ENCODE results near the gene FGFRL1. TPM values are rescaled to one million over a fixed set of nuclear protein-coding genes. Genes with fewer than 3 reads are reported as not detected.

Gene FGFRL1
- total and polyA plus RNA-seq, 2 of the 13 experiments (the other 11 are each of a cell fraction or from before 2014, with no cell fraction given), result 19.1 to 30.6 TPM

- H2AFZ ChIP-seq (ENCODE audit: low read length), result no peak overlapping the region
- H3K4me3 ChIP-seq (replicated peaks in 1 of 3; ENCODE audit: insufficient read depth in 1 of 3, low read depth in 2 of 3, low read length in 3 of 3), result no peak overlapping the region
- no peak overlapping the region for H3K4me2 ChIP-seq (ENCODE audit: low read depth, low read length)
- no peak for FAIRE-seq
- no peaks in the 10 kb centered on the region for H3K4me1 ChIP-seq (ENCODE audit: insufficient read depth, low read length)
- BruUV-seq (replicated peaks), result no TSS peak
- H3K27ac ChIP-seq (ENCODE audit: extremely low read length, insufficient read depth, low read length), result no peak overlapping the region
- TF ChIP-seq DNMT1 (CRISPR knock-in tag; IDR thresholded peaks at IDR 0.05) (no peak), NR1H2 (CRISPR knock-in tag; IDR thresholded peaks at IDR 0.05; ENCODE audit: borderline replicate concordance, low read depth) (no peak), DPF2 (CRISPR knock-in tag; IDR thresholded peaks at IDR 0.05; ENCODE audit: borderline replicate concordance, low read depth) (no peak), ZNF143 (CRISPR knock-in tag; IDR thresholded peaks at IDR 0.05) (no peak), PRDM10 (CRISPR knock-in tag; IDR thresholded peaks at IDR 0.05; ENCODE audit: low read depth) (no peak), NFE2L1 (CRISPR knock-in tag; IDR thresholded peaks at IDR 0.05; ENCODE audit: borderline replicate concordance) (no peak), PHF21A (CRISPR knock-in tag; IDR thresholded peaks at IDR 0.05) (no peak), ZBTB8A (CRISPR knock-in tag; IDR thresholded peaks at IDR 0.05; ENCODE audit: borderline replicate concordance, low read depth) (no peak), ZFP41 (CRISPR knock-in tag; IDR thresholded peaks at IDR 0.05; ENCODE audit: borderline replicate concordance) (no peak)
- DNase-seq (ENCODE audit: low spot score), result no peak
- no peaks in the 10 kb centered on the region for H3K27me3 ChIP-seq (ENCODE audit: control insufficient read depth in 1 of 2, insufficient read depth in 2 of 2, low read length in 2 of 2)
- H4K20me1 ChIP-seq (ENCODE audit: insufficient read depth, low read length), result no peaks in the 10 kb centered on the region
- 0 out of 5 replicates have a peak, but pooled peaks cover 0 to 1% of the 10 kb centered on the region in 2 experiments for H3K36me3 ChIP-seq (replicated peaks in 1 of 2; ENCODE audit: control insufficient read depth in 1 of 2, insufficient read depth in 2 of 2, low read length in 2 of 2)
- no peak overlapping the region for H3K9ac ChIP-seq (ENCODE audit: insufficient read depth, low read depth, low read length)
- no peaks in the 10 kb centered on the region for H3K9me3 ChIP-seq (ENCODE audit: low read length)
- no peaks in the 10 kb centered on the region for H3K79me2 ChIP-seq (ENCODE audit: insufficient read depth, low read length)
- ChIA-PET POLR2A (interaction anchor here (1.1 kb wide), 1 partner anchor 24 kb away, joined by 3 read pairs; the partner anchor contains the start of gene IDUA), CTCF (ENCODE audit: low intra/inter-chr PET ratio, low total read pairs) (no interaction called here)
- in situ Hi-C loops (cut with HindIII; ENCODE audit: extremely low pct_ligation_motif_present, low pct_unique_long_range_greater_than_20kb), result no loop called here
- no peak for ATAC-seq
- intact Hi-C loops (cut with micrococcal nuclease; ENCODE audit: unreplicated experiment), result no loop called here
- WGBS (ENCODE audit: low lambda C conversion rate), result 90% methylated on average over 2 of the region's 54 CpGs
Observed at GRCh38 chr4:962231-963208, 48.9 kb upstream of the FGFRL1 start.

All from HepG2 (cell line).